ENCODE measurements around the gene PRODH2. TPM values are rescaled to one million over a fixed set of nuclear protein-coding genes. Genes with fewer than 3 reads are reported as not detected.

Gene PRODH2
- polyA plus RNA-seq, 2 of the 4 experiments (the other 2 are of a cell fraction), result 0.92 to 1.0 TPM

DNA sequence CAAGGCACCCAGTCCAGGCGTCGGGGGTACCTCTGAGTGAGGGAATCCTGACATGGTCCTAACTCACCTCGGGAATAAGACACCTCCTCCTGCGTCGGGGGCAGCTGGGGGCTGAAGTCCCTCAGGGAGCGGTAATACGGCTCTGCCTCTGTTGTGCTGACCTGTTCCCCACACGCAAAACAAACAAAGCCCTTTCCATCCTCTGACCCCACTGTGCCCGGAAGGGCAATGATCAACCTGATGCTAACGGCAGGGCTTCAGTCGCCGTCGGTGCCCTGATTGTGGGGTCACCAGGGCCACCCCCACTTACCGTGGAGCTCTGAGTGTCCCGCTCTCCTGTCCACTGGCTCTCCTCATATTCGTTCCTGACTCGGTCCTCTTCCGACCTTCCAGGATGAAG, 18.3 kb upstream of the PRODH2 start:
- no peak overlapping the region for H3K4me2 ChIP-seq
- H3K4me1 ChIP-seq, result no peaks in the 10 kb centered on the region
- no peak for FAIRE-seq
- ChIA-PET CTCF (interaction anchor here (0.6 to 1.8 kb wide), 4 partner anchors 11 to 260 kb away, joined by 3 to 5 read pairs (median 4); no protein-coding TSS in a partner anchor), POLR2A (no interaction called here)
- WGBS (ENCODE audit: missing lambda C conversion rate), result 32% methylated on average over 18 of the region's 18 CpGs
- no peak for ATAC-seq
- no peak overlapping the region for H3K4me3 ChIP-seq
- TF ChIP-seq RARB (CRISPR knock-in tag; IDR thresholded peaks at IDR 0.05) (no peak), MAFK (IDR thresholded peaks at IDR 0.05; ENCODE audit: partially characterized antibody) (no peak), FOXS1 (CRISPR knock-in tag; IDR thresholded peaks at IDR 0.05) (no peak), SMC3 (IDR thresholded peaks at IDR 0.05) (no peak), PHF8 (IDR thresholded peaks at IDR 0.05; ENCODE audit: borderline replicate concordance, low read depth) (no peak), MYC (IDR thresholded peaks at IDR 0.05; ENCODE audit: borderline replicate concordance, low read length) (no peak), ZSCAN20 (CRISPR knock-in tag; IDR thresholded peaks at IDR 0.05) (no peak), ZNF302 (CRISPR knock-in tag; IDR thresholded peaks at IDR 0.05) (no peak)
- TF ChIP-seq, protein P1, sequence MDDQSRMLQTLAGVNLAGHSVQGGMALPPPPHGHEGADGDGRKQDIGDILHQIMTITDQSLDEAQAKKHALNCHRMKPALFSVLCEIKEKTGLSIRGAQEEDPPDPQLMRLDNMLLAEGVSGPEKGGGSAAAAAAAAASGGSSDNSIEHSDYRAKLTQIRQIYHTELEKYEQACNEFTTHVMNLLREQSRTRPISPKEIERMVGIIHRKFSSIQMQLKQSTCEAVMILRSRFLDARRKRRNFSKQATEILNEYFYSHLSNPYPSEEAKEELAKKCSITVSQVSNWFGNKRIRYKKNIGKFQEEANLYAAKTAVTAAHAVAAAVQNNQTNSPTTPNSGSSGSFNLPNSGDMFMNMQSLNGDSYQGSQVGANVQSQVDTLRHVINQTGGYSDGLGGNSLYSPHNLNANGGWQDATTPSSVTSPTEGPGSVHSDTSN (IDR thresholded peaks at IDR 0.05), result no peak
- TF ChIP-seq, protein P2, sequence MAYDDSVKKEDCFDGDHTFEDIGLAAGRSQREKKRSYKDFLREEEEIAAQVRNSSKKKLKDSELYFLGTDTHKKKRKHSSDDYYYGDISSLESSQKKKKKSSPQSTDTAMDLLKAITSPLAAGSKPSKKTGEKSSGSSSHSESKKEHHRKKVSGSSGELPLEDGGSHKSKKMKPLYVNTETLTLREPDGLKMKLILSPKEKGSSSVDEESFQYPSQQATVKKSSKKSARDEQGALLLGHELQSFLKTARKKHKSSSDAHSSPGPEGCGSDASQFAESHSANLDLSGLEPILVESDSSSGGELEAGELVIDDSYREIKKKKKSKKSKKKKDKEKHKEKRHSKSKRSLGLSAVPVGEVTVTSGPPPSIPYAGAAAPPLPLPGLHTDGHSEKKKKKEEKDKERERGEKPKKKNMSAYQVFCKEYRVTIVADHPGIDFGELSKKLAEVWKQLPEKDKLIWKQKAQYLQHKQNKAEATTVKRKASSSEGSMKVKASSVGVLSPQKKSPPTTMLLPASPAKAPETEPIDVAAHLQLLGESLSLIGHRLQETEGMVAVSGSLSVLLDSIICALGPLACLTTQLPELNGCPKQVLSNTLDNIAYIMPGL (CRISPR knock-in tag; IDR thresholded peaks at IDR 0.05; ENCODE audit: borderline replicate concordance), result no peak
- no peaks in the 10 kb centered on the region for H3K9me3 ChIP-seq
- H3K27ac ChIP-seq, result no peak overlapping the region
- DNase-seq (ENCODE audit: low read depth in 1 of 2, low spot score in 1 of 2), result no peak

DNA sequence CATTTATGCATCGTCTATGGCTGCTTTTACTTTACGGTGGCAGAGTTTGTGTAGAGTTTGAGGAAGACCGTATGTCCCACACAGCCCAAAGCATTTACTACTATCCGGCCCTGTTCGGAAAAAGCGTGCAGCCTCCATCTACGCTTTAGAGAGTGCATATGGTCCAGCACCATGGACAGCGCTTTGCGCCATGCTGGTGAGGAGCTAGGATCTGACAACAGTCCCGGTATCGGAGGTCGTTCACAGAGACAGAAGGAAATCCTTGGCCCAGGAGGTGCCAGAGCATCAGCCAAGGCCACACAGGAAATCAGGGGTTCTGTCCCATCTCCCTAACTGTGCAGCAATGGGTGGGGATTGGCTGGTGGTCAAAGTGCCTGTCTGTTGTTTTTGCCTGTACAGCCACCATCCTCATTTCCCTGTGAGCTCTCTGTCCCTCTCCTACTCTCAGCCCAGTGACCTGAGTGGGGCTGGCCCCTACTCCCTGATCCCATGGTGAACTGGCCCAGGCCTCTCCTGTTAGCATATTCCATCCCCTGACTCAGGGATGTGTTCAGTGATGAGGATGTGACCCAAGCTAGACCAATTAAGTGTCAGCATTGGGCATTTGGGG, 16.2 kb upstream of the PRODH2 start:
- ChIA-PET POLR2A (no interaction called here), CTCF (interaction anchor here (0.6 kb wide), 2 partner anchors 40 to 53 kb away, joined by 3 to 4 read pairs; no protein-coding TSS in a partner anchor)
- H3K4me3 ChIP-seq, result no peak overlapping the region
- H3K4me2 ChIP-seq, result no peak overlapping the region
- FAIRE-seq, result peak; percentile 36
- peak; percentile 71 to 85; a peak in 5 of 6 replicates for ATAC-seq
- no peak overlapping the region for H3K27ac ChIP-seq
- DNase-seq (ENCODE audit: low read depth in 1 of 2, low spot score in 1 of 2), result peak; percentile 59 to 70
- 48% methylated on average over 12 of the region's 12 CpGs for WGBS (ENCODE audit: missing lambda C conversion rate)
- H3K9me3 ChIP-seq, result no peaks in the 10 kb centered on the region
- H3K4me1 ChIP-seq, result no peaks in the 10 kb centered on the region
- TF ChIP-seq, protein P1 (IDR thresholded peaks at IDR 0.05), result no peak
- TF ChIP-seq HOXB13 (CRISPR knock-in tag; IDR thresholded peaks at IDR 0.05; ENCODE audit: low read depth), result peak; percentile 75
- TF ChIP-seq EP300 (IDR thresholded peaks at IDR 0.05), result no peak
- no peak for TF ChIP-seq CEBPB (IDR thresholded peaks at IDR 0.05)
- no peak for TF ChIP-seq KDM1A (IDR thresholded peaks at IDR 0.05; ENCODE audit: low read depth)
- TF ChIP-seq ZSCAN20 (CRISPR knock-in tag; IDR thresholded peaks at IDR 0.05), result no peak
- no peak for TF ChIP-seq ESRRA (IDR thresholded peaks at IDR 0.05; ENCODE audit: borderline replicate concordance, low read length)
- TF ChIP-seq MAZ (IDR thresholded peaks at IDR 0.05; ENCODE audit: borderline replicate concordance, low read depth, low read length), result no peak
- TF ChIP-seq, protein P3, sequence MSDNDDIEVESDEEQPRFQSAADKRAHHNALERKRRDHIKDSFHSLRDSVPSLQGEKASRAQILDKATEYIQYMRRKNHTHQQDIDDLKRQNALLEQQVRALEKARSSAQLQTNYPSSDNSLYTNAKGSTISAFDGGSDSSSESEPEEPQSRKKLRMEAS (IDR thresholded peaks at IDR 0.05), result peak; percentile 51; the same call in 1 of the 2 replicates
- no peak for TF ChIP-seq HDAC2 (IDR thresholded peaks at IDR 0.05)
- peak; percentile 84 for TF ChIP-seq EHMT2 (IDR thresholded peaks at IDR 0.05; ENCODE audit: low read depth)
- TF ChIP-seq, protein P4, sequence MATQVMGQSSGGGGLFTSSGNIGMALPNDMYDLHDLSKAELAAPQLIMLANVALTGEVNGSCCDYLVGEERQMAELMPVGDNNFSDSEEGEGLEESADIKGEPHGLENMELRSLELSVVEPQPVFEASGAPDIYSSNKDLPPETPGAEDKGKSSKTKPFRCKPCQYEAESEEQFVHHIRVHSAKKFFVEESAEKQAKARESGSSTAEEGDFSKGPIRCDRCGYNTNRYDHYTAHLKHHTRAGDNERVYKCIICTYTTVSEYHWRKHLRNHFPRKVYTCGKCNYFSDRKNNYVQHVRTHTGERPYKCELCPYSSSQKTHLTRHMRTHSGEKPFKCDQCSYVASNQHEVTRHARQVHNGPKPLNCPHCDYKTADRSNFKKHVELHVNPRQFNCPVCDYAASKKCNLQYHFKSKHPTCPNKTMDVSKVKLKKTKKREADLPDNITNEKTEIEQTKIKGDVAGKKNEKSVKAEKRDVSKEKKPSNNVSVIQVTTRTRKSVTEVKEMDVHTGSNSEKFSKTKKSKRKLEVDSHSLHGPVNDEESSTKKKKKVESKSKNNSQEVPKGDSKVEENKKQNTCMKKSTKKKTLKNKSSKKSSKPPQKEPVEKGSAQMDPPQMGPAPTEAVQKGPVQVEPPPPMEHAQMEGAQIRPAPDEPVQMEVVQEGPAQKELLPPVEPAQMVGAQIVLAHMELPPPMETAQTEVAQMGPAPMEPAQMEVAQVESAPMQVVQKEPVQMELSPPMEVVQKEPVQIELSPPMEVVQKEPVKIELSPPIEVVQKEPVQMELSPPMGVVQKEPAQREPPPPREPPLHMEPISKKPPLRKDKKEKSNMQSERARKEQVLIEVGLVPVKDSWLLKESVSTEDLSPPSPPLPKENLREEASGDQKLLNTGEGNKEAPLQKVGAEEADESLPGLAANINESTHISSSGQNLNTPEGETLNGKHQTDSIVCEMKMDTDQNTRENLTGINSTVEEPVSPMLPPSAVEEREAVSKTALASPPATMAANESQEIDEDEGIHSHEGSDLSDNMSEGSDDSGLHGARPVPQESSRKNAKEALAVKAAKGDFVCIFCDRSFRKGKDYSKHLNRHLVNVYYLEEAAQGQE (IDR thresholded peaks at IDR 0.05), result peak; percentile 98
- no peak for TF ChIP-seq ZC3H11A (IDR thresholded peaks at IDR 0.05)
- 0 out of 2 replicates have a peak, but pooled peaks have one; percentile 37 for TF ChIP-seq FOXS1 (CRISPR knock-in tag; IDR thresholded peaks at IDR 0.05)
- TF ChIP-seq CHD2 (IDR thresholded peaks at IDR 0.05; ENCODE audit: low read length, partially characterized antibody), result no peak
- no peak for TF ChIP-seq HEYL (CRISPR knock-in tag; IDR thresholded peaks at IDR 0.05)
- TF ChIP-seq RCOR1 (IDR thresholded peaks at IDR 0.05; ENCODE audit: low read depth, low read length), result no peak
- TF ChIP-seq EHF (CRISPR knock-in tag; IDR thresholded peaks at IDR 0.05), result peak; percentile 44; the same call in 1 of the 2 replicates
- TF ChIP-seq, protein P5, sequence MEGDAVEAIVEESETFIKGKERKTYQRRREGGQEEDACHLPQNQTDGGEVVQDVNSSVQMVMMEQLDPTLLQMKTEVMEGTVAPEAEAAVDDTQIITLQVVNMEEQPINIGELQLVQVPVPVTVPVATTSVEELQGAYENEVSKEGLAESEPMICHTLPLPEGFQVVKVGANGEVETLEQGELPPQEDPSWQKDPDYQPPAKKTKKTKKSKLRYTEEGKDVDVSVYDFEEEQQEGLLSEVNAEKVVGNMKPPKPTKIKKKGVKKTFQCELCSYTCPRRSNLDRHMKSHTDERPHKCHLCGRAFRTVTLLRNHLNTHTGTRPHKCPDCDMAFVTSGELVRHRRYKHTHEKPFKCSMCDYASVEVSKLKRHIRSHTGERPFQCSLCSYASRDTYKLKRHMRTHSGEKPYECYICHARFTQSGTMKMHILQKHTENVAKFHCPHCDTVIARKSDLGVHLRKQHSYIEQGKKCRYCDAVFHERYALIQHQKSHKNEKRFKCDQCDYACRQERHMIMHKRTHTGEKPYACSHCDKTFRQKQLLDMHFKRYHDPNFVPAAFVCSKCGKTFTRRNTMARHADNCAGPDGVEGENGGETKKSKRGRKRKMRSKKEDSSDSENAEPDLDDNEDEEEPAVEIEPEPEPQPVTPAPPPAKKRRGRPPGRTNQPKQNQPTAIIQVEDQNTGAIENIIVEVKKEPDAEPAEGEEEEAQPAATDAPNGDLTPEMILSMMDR (IDR thresholded peaks at IDR 0.05), result no peak
- TF ChIP-seq CBX8 (IDR thresholded peaks at IDR 0.05), result no peak

All from A549 (cell line).